H1 (cell line): ENCODE results near the gene SOBP.
A peak's percentile ranks its signal among the peaks of the same experiment; 100 is the strongest.

Experiments
- ATF3 ChIP-seq: IDR thresholded peaks from 2 replicates; pipeline ENCODE4 v1.6.1; 2011; ENCODE audit warnings: low read depth, mild to moderate bottlenecking, low read length; ENCODE audit not compliant: insufficient read depth
- BRCA1 ChIP-seq: IDR thresholded peaks from 2 replicates; pipeline ENCODE4 v1.6.1; 2012; ENCODE audit warnings: low read depth, low read length, improper control_type of control experiment
- CEBPB ChIP-seq: IDR thresholded peaks from 2 replicates; pipeline ENCODE4 v1.6.1; 2012; ENCODE audit warnings: low read depth, low read length
- CHD7 ChIP-seq: fragments of 300-600 bp; sonication (generic); IDR thresholded peaks from 2 replicates; pipeline ENCODE4 v1.7.1; 2012; ENCODE audit warnings: low read length, moderate library complexity, mild to moderate bottlenecking, inconsistent platforms; ENCODE audit not compliant: insufficient replicate concordance
- CTCF ChIP-seq, 3 experiments: IDR thresholded peaks; 1 replicate in 2 of 3; 2 replicates in 1 of 3; pipeline versions ENCODE4 v1.5.1 to v1.6.1; 2011; ENCODE audit warnings: low read length in 3 of 3, mild to moderate bottlenecking in 3 of 3, inconsistent platforms in 2 of 3, low read depth in 1 of 3, moderate library complexity in 1 of 3; ENCODE audit not compliant: insufficient read depth in 1 of 3; ENCODE audit errors: control extremely low read depth in 1 of 3
- EP300 ChIP-seq, 2 experiments: IDR thresholded peaks; 1 replicate in 1 of 2; 2 replicates in 1 of 2; pipeline ENCODE4 v1.6.1; 2011 to 2012; ENCODE audit warnings: low read depth in 2 of 2, low read length in 2 of 2, mild to moderate bottlenecking in 2 of 2, borderline replicate concordance in 1 of 2, inconsistent platforms in 1 of 2, moderate library complexity in 1 of 2
- HDAC2 ChIP-seq, 2 experiments: fragments of 300-600 bp in 1 of 2; sonication (generic) in 1 of 2; IDR thresholded peaks; 2 replicates each; pipeline ENCODE4 v1.6.1; 2011 to 2012; ENCODE audit warnings: low read depth in 2 of 2, low read length in 2 of 2, mild to moderate bottlenecking in 2 of 2, moderate library complexity in 2 of 2, borderline replicate concordance in 1 of 2, inconsistent platforms in 1 of 2
- MAFK ChIP-seq: IDR thresholded peaks from 2 replicates; pipeline ENCODE4 v1.6.1; 2012; ENCODE audit warnings: low read depth, mild to moderate bottlenecking, improper control_type of control experiment, low read length
- POLR2A ChIP-seq, 2 experiments: IDR thresholded peaks; 1 replicate in 1 of 2; 2 replicates in 1 of 2; pipeline ENCODE4 v1.6.1; 2011; ENCODE audit warnings: low read depth in 2 of 2, low read length in 2 of 2, mild to moderate bottlenecking in 2 of 2; ENCODE audit errors: control extremely low read depth in 1 of 2
- SIX5 ChIP-seq: IDR thresholded peaks from 2 replicates; pipeline ENCODE4 v1.6.1; 2011; ENCODE audit warnings: mild to moderate bottlenecking, low read depth, low read length
- TCF12 ChIP-seq: IDR thresholded peaks from 2 replicates; pipeline ENCODE4 v1.6.1; 2011; ENCODE audit warnings: low read depth, mild to moderate bottlenecking, low read length
- ZNF274 ChIP-seq: IDR thresholded peaks from 2 replicates; pipeline ENCODE4 v1.7.0; 2012; ENCODE audit warnings: low read length, borderline replicate concordance; ENCODE audit errors: extremely low read depth

GRCh38 chr6:107657755-107658461 lies 168.0 kb downstream of the SOBP start:
- TF ChIP-seq CTCF (IDR thresholded peaks at IDR 0.05; ENCODE audit: control extremely low read depth in 1 of 3, insufficient read depth in 1 of 3, low read depth in 1 of 3, low read length in 3 of 3) (peak in 1 of 3 experiments; percentile 4; a peak in 1 of 4 replicates), ATF3 (no peak), EP300 (IDR thresholded peaks at IDR 0.05; ENCODE audit: borderline replicate concordance in 1 of 2, low read depth in 2 of 2, low read length in 2 of 2) (no peak), ZNF274 (no peak), CHD7 (no peak), POLR2A (IDR thresholded peaks at IDR 0.05; ENCODE audit: control extremely low read depth in 1 of 2, low read depth in 2 of 2, low read length in 2 of 2) (no peak), HDAC2 (IDR thresholded peaks at IDR 0.05; ENCODE audit: borderline replicate concordance in 1 of 2, low read depth in 2 of 2, low read length in 2 of 2) (no peak), MAFK (no peak), SIX5 (no peak), BRCA1 (no peak), CEBPB (no peak), TCF12 (no peak)
